SH-SY5Y (cell line): ENCODE results near the gene EYA2.

Experiments
- GATA2 ChIP-seq: IDR thresholded peaks from 2 replicates; pipeline ENCODE4 v1.6.1; 2011; ENCODE audit warnings: mild to moderate bottlenecking, low read depth, low read length
- GATA3 ChIP-seq: IDR thresholded peaks from 2 replicates; pipeline ENCODE4 v1.6.1; 2011; ENCODE audit warnings: low read depth, mild to moderate bottlenecking, low read length, moderate library complexity

DNA sequence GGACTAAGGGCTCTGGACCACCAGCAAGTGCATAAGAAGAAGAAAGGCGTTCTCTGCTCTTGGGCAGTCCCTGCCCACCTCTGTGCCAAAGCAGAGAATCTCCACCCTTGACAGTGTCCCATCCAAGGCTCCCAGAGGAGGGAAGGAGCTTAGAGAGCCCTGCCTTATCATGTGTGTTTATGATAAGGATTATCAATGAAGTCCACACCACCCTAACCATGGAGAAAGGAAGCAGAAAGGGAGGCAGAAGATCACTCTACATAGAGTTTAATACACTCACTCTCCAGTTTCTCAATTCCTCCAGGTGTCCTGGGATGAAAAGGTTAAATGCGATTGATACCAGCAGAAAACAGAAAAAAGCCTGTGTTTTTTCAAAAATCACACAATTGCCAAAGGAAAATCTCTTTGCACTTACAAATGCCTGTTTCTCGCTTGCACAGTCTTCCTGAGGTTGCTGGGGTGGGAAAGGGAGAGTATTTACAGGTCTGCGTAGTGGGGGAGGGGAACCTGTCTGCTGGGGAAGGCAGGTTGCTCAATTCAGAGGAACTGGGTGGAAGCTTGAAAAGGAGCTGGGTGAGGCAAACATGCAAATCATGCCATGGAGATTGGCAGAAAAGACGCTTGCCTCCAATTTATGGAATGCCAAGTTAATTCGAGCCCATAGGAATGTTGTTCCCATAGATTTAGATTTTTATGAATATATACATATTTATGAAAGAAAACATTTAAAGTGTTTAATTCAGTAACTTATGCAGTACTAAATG lies 104.0 kb downstream of the EYA2 start:
- no peak for TF ChIP-seq GATA2
- TF ChIP-seq GATA3: no peak
